WTC11 (cell line): ENCODE measurements around the gene RAB22A. TPM values are rescaled to one million over a fixed set of nuclear protein-coding genes. Genes with fewer than 3 reads are reported as not detected.
A peak's percentile ranks its signal among the peaks of the same experiment; 100 is the strongest.

Experiments used
- ATAC-seq: fragments of 200-7000 bp; cut with Tn5 transposase; 2 replicates; pipeline ENCODE4 v1.10.0; 2021; ENCODE audit warnings: mild to moderate bottlenecking, moderate library complexity
- CTCF ChIA-PET: fragments of 300-600 bp; sonication (Branson Sonifier 250); formaldehyde crosslinking; loops from one replicate; lab custom pipeline; 2021; ENCODE audit warnings: antibody characterized with exemption; lab: Charles Lee
- POLR2A ChIA-PET: fragments of 350-600 bp; sonication (Branson Sonifier 250); formaldehyde crosslinking; loops from one replicate; lab custom pipeline; 2021; ENCODE audit warnings: antibody characterized with exemption; lab: Charles Lee
- DNase-seq: peaks from one replicate; pipeline ENCODE4 v3.0.0; 2021; ENCODE audit warnings: low spot score
- H3K27ac Mint-ChIP-seq: 2 replicates; pipeline ENCODE4 v1.8.0; 2021; ENCODE audit warnings: mixed read lengths
- H3K27me3 Mint-ChIP-seq: 2 replicates; pipeline ENCODE4 v1.8.0; 2021; ENCODE audit warnings: low read depth, mild to moderate bottlenecking, moderate library complexity, mixed read lengths
- H3K36me3 Mint-ChIP-seq: 2 replicates; pipeline ENCODE4 v1.8.0; 2021; ENCODE audit warnings: mixed read lengths
- H3K4me1 Mint-ChIP-seq: 2 replicates; pipeline ENCODE4 v1.8.0; 2022; ENCODE audit warnings: mixed read lengths
- H3K4me3 Mint-ChIP-seq: 2 replicates; pipeline ENCODE4 v1.8.0; 2021; ENCODE audit warnings: mild to moderate bottlenecking, moderate library complexity, mixed read lengths
- H3K9me3 Mint-ChIP-seq: 2 replicates; pipeline ENCODE4 v1.8.0; 2021; ENCODE audit warnings: mixed read lengths
- ATF1 ChIP-seq: sonication (generic); formaldehyde crosslinking; IDR thresholded peaks from 2 replicates; pipeline ENCODE4 v1.8.1; 2023; ENCODE audit warnings: mild to moderate bottlenecking, moderate library complexity, missing genetic modification reagents
- ATF6 ChIP-seq: sonication (generic); formaldehyde crosslinking; IDR thresholded peaks from 2 replicates; pipeline ENCODE4 v1.8.1; 2023; ENCODE audit warnings: mild to moderate bottlenecking, missing genetic modification reagents
- ELF4 ChIP-seq: sonication (generic); formaldehyde crosslinking; IDR thresholded peaks from 2 replicates; pipeline ENCODE4 v1.8.1; 2022; ENCODE audit warnings: low read depth, mild to moderate bottlenecking, moderate library complexity, missing genetic modification reagents
- ERG ChIP-seq: fragments of 250-450 bp; sonication (Bioruptor Pico); IDR thresholded peaks from 2 replicates; pipeline ENCODE4 v1.8.0; 2021; ENCODE audit warnings: mild to moderate bottlenecking
- FOXP4 ChIP-seq: sonication (generic); formaldehyde crosslinking; IDR thresholded peaks from 2 replicates; pipeline ENCODE4 v1.8.0; 2022; ENCODE audit warnings: mild to moderate bottlenecking, missing genetic modification reagents
- JAZF1 ChIP-seq: fragments of 250-450 bp; sonication (Bioruptor Pico); IDR thresholded peaks from 2 replicates; pipeline ENCODE4 v1.9.0; 2021; ENCODE audit warnings: moderate library complexity, mild to moderate bottlenecking, inconsistent platforms
- NFE2L1 ChIP-seq: sonication (generic); formaldehyde crosslinking; IDR thresholded peaks from 2 replicates; pipeline ENCODE4 v1.8.1; 2023; ENCODE audit warnings: missing genetic modification reagents
- NFYB ChIP-seq: sonication (generic); formaldehyde crosslinking; conservative IDR thresholded peaks from 2 replicates; pipeline ENCODE4 v1.8.0; 2022; ENCODE audit warnings: low read depth, missing genetic modification reagents
- PREB ChIP-seq: sonication (generic); formaldehyde crosslinking; IDR thresholded peaks from 2 replicates; pipeline ENCODE4 v1.8.1; 2022; ENCODE audit warnings: mild to moderate bottlenecking, missing genetic modification reagents, moderate library complexity, borderline replicate concordance
- PRRX2 ChIP-seq: fragments of 250-450 bp; sonication (Bioruptor Pico); IDR thresholded peaks from 2 replicates; pipeline ENCODE4 v1.8.0; 2021; ENCODE audit warnings: mild to moderate bottlenecking
- SMAD4 ChIP-seq: sonication (generic); formaldehyde crosslinking; IDR thresholded peaks from 2 replicates; pipeline ENCODE4 v1.8.0; 2022; ENCODE audit warnings: mild to moderate bottlenecking, missing genetic modification reagents
- SOX15 ChIP-seq: fragments of 250-450 bp; sonication (Bioruptor Pico); IDR thresholded peaks from 2 replicates; pipeline ENCODE4 v1.9.0; 2021; ENCODE audit warnings: mild to moderate bottlenecking
- TP53 ChIP-seq: sonication (generic); formaldehyde crosslinking; IDR thresholded peaks from 2 replicates; pipeline ENCODE4 v1.8.1; 2023; ENCODE audit warnings: mild to moderate bottlenecking, missing genetic modification reagents
- ZNF425 ChIP-seq: fragments of 250-450 bp; sonication (Bioruptor Pico); conservative IDR thresholded peaks from 2 replicates; pipeline ENCODE4 v1.9.0; 2021; ENCODE audit warnings: mild to moderate bottlenecking
- total RNA-seq: library from RNA; stranded (reverse); gene quantifications from 3 replicates; pipeline ENCODE4 v1.2.3, GENCODE V29; 2021
- TF ChIP-seq, protein P1 (sequence below): sonication (generic); formaldehyde crosslinking; IDR thresholded peaks from 2 replicates; pipeline ENCODE4 v1.8.1; 2022; ENCODE audit warnings: low read depth, missing genetic modification reagents, borderline replicate concordance
- TF ChIP-seq, protein P2 (sequence below): sonication (generic); formaldehyde crosslinking; IDR thresholded peaks from 2 replicates; pipeline ENCODE4 v1.8.0; 2022; ENCODE audit warnings: mild to moderate bottlenecking, missing genetic modification reagents
- TF ChIP-seq, protein P3 (sequence below): sonication (generic); formaldehyde crosslinking; IDR thresholded peaks from 2 replicates; pipeline ENCODE4 v1.8.0; 2022; ENCODE audit warnings: mild to moderate bottlenecking, missing genetic modification reagents

The RAB22A gene
- total RNA-seq, 1 experiment from 2014 or later: 6.0 TPM

GRCh38 chr20:58289143-58289542 lies 20.4 kb upstream of the RAB22A start:
- H3K9me3 Mint-ChIP-seq: peaks cover 4% of the 10 kb centered on the region
- no peaks in the 10 kb centered on the region for H3K27me3 Mint-ChIP-seq
- TF ChIP-seq ERG (no peak), ZNF425 (CRISPR knock-in tag) (no peak), SOX15 (no peak), ATF1 (CRISPR knock-in tag) (no peak)
- TF ChIP-seq, all 79 proteins: peak for 0
- H3K36me3 Mint-ChIP-seq: peaks cover 3% of the 10 kb centered on the region
- ChIA-PET CTCF (no interaction called here), POLR2A (no interaction called here)
- no peak overlapping the region for H3K4me3 Mint-ChIP-seq
- no peak for DNase-seq
- H3K27ac Mint-ChIP-seq: no peak overlapping the region
- no peak for ATAC-seq
- peaks cover 10% of the 10 kb centered on the region for H3K4me1 Mint-ChIP-seq

DNA sequence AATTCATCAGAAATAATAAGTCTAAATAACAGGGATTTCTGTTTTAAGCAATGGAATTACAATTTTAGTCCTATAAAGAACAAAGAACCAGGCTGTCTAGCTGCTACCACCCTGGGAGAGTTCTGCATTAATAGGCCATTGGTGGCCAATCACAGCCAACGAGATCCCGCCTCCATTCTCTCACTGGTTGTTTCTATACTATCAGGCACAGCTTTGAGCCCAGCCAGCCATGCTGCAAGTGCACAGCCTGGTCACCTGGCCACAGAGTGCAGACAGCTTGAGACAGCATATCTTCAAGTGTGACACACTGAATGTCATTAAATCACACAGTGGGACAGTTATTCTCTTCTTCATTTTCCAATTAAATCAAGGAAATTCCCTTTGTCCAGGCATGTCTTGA lies 16.1 kb upstream of the RAB22A start:
- TF ChIP-seq NFE2L1 (CRISPR knock-in tag) (no peak), NFYB (CRISPR knock-in tag) (peak; percentile 58)
- peaks cover 3% of the 10 kb centered on the region for H3K36me3 Mint-ChIP-seq
- no peak overlapping the region for H3K4me3 Mint-ChIP-seq
- peaks cover 19% of the 10 kb centered on the region for H3K4me1 Mint-ChIP-seq
- H3K27ac Mint-ChIP-seq: no peak overlapping the region
- ATAC-seq (peak; percentile 87), DNase-seq (peak; percentile 38)
- H3K27me3 Mint-ChIP-seq: no peaks in the 10 kb centered on the region
- H3K9me3 Mint-ChIP-seq: peaks cover 4% of the 10 kb centered on the region
- ChIA-PET POLR2A (no interaction called here), CTCF (interaction anchor here (0.6 kb wide), 1 partner anchor 666 kb away, joined by 3 read pairs; no protein-coding TSS in a partner anchor)

GRCh38 chr20:58294497-58295455 lies 14.7 kb upstream of the RAB22A start:
- H3K27ac Mint-ChIP-seq: peak overlapping the region; percentile 75
- peaks cover 19% of the 10 kb centered on the region for H3K4me1 Mint-ChIP-seq
- DNase-seq (no peak), ATAC-seq (peak; percentile 58)
- H3K27me3 Mint-ChIP-seq: no peaks in the 10 kb centered on the region
- CTCF ChIA-PET: interaction anchor here (0.7 kb wide), 1 partner anchor 51 kb away, joined by 3 read pairs; no protein-coding TSS in a partner anchor
- H3K4me3 Mint-ChIP-seq: no peak overlapping the region
- H3K36me3 Mint-ChIP-seq: peaks cover 3% of the 10 kb centered on the region
- POLR2A ChIA-PET: interaction anchor here (0.7 kb wide), 1 partner anchor 764 kb away, joined by 5 read pairs; no protein-coding TSS in a partner anchor
- peaks cover 4% of the 10 kb centered on the region for H3K9me3 Mint-ChIP-seq
- TF ChIP-seq, protein P1, sequence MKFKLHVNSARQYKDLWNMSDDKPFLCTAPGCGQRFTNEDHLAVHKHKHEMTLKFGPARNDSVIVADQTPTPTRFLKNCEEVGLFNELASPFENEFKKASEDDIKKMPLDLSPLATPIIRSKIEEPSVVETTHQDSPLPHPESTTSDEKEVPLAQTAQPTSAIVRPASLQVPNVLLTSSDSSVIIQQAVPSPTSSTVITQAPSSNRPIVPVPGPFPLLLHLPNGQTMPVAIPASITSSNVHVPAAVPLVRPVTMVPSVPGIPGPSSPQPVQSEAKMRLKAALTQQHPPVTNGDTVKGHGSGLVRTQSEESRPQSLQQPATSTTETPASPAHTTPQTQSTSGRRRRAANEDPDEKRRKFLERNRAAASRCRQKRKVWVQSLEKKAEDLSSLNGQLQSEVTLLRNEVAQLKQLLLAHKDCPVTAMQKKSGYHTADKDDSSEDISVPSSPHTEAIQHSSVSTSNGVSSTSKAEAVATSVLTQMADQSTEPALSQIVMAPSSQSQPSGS (CRISPR knock-in tag): no peak
- TF ChIP-seq ELF4: no peak
- TF ChIP-seq PRRX2 (CRISPR knock-in tag): no peak
- no peak for TF ChIP-seq ATF6 (CRISPR knock-in tag)
- TF ChIP-seq FOXP4 (CRISPR knock-in tag): no peak
- TF ChIP-seq, protein P2, sequence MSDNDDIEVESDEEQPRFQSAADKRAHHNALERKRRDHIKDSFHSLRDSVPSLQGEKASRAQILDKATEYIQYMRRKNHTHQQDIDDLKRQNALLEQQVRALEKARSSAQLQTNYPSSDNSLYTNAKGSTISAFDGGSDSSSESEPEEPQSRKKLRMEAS: no peak
- no peak for TF ChIP-seq PREB (CRISPR knock-in tag)
- TF ChIP-seq SMAD4 (CRISPR knock-in tag): no peak
- TF ChIP-seq, protein P3, sequence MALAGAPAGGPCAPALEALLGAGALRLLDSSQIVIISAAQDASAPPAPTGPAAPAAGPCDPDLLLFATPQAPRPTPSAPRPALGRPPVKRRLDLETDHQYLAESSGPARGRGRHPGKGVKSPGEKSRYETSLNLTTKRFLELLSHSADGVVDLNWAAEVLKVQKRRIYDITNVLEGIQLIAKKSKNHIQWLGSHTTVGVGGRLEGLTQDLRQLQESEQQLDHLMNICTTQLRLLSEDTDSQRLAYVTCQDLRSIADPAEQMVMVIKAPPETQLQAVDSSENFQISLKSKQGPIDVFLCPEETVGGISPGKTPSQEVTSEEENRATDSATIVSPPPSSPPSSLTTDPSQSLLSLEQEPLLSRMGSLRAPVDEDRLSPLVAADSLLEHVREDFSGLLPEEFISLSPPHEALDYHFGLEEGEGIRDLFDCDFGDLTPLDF: no peak
- no peak for TF ChIP-seq JAZF1 (CRISPR knock-in tag)
- TF ChIP-seq TP53: no peak
